Gastrocnemius medialis (tissue), 4 donors: ENCODE measurements around the gene LDLRAD4.

Experiments
- CTCF ChIP-seq, 5 experiments: fragments of 450-650 bp in 3 of 5; fragments of 200-600 bp in 2 of 5; sonication (generic) in 2 of 5; IDR thresholded peaks in 4 of 5; conservative IDR thresholded peaks in 1 of 5; 1 replicate in 4 of 5; 2 replicates in 1 of 5; pipeline ENCODE4 v1.5.1; 2016 to 2019; ENCODE audit warnings: antibody characterized with exemption in 5 of 5, mild to moderate bottlenecking in 3 of 5, moderate library complexity in 3 of 5
- POLR2A ChIP-seq, 2 donors: fragments of 450-650 bp; IDR thresholded peaks; one replicate each; pipeline ENCODE4 v1.6.1; 2017; ENCODE audit warnings: antibody characterized with exemption in 2 of 2, mild to moderate bottlenecking in 2 of 2, moderate library complexity in 2 of 2

GRCh38 chr18:13583576-13584550, 365.3 kb downstream of the LDLRAD4 start:
- no peak for TF ChIP-seq CTCF (IDR thresholded peaks at IDR 0.05 in 4 of 5, conservative IDR thresholded peaks at IDR 0.05 in 1 of 5)
- no peak for TF ChIP-seq POLR2A (IDR thresholded peaks at IDR 0.05)
